NB4 (cell line): Measurements from ENCODE around the gene BCL2L1.

Experiments
- DNase-seq: peaks from one replicate; pipeline ENCODE4 v3.0.0; 2010; ENCODE audit warnings: low read depth
- H3K4me3 ChIP-seq: one replicate; pipeline ENCODE4 v1.5.1; 2011; ENCODE audit warnings: mild to moderate bottlenecking, low read depth, low read length, moderate library complexity
- CTCF ChIP-seq: IDR thresholded peaks from one replicate; pipeline ENCODE4 v1.5.1; 2012; ENCODE audit warnings: low read depth, low read length
- MAX ChIP-seq: IDR thresholded peaks from 2 replicates; pipeline ENCODE4 v1.6.1; 2011; ENCODE audit warnings: low read depth, low read length
- MYC ChIP-seq: IDR thresholded peaks from 2 replicates; pipeline ENCODE4 v1.6.1; 2011; ENCODE audit warnings: low read depth, low read length
- POLR2A ChIP-seq: IDR thresholded peaks from 2 replicates; pipeline ENCODE4 v1.6.1; 2011; ENCODE audit warnings: mild to moderate bottlenecking; ENCODE audit not compliant: insufficient read length; ENCODE audit errors: extremely low read depth

The BCL2L1 gene

GRCh38 chr20:31641391-31641790 is 81.3 kb downstream of the BCL2L1 start:
- DNase-seq, result no peak
- no peak overlapping the region for H3K4me3 ChIP-seq
- TF ChIP-seq MYC, result no peak
- no peak for TF ChIP-seq POLR2A
- TF ChIP-seq CTCF, result no peak
- no peak for TF ChIP-seq MAX

- no peak for DNase-seq
- H3K4me3 ChIP-seq, result no peak overlapping the region
- TF ChIP-seq CTCF, result no peak
- TF ChIP-seq MYC, result no peak
- TF ChIP-seq MAX, result no peak
- TF ChIP-seq POLR2A, result no peak
These were observed 82.4 kb downstream of the BCL2L1 start for GRCh38 chr20:31640259-31640658.

- no peak for TF ChIP-seq CTCF
- no peak for TF ChIP-seq MYC
- no peak for TF ChIP-seq MAX
- no peak for TF ChIP-seq POLR2A
- H3K4me3 ChIP-seq, result no peak overlapping the region
- no peak for DNase-seq
These were observed 83.9 kb downstream of the BCL2L1 start for GRCh38 chr20:31638816-31639215.

- no peak for DNase-seq
- H3K4me3 ChIP-seq, result no peak overlapping the region
- no peak for TF ChIP-seq MYC
These were observed 84.4 kb downstream of the BCL2L1 start for GRCh38 chr20:31638317-31638716.

- TF ChIP-seq POLR2A, result no peak
- no peak for TF ChIP-seq MAX
- no peak for TF ChIP-seq CTCF
- TF ChIP-seq MYC, result no peak
- no peak for DNase-seq
- no peak within 1 kb of the TSS for H3K4me3 ChIP-seq
These were observed 85.0 kb downstream of the BCL2L1 start, which contains the start of gene COX4I2 for GRCh38 chr20:31637660-31638059. COX4I2 (plus strand) TSS chr20:31637912; CDS start chr20:31639018, 1,106 bp downstream.

- TF ChIP-seq CTCF (no peak), MAX (no peak), MYC (no peak), POLR2A (no peak)
These were observed 89.2 kb downstream of the BCL2L1 start for GRCh38 chr20:31633339-31633914.

More at GRCh38 chr20:31633339-31633914, 89.2 kb downstream of the BCL2L1 start:
- no peak for DNase-seq
- H3K4me3 ChIP-seq, result no peak overlapping the region
